Activated CD4-positive, alpha-beta T cell treated with anti-CD3 and anti-CD28 coated beads for 36 hours (primary cell): Measurements from ENCODE around the gene PNLIPRP2. TPM values are rescaled to one million over a fixed set of nuclear protein-coding genes. Genes with fewer than 3 reads are reported as not detected.

Experiments used
- ATAC-seq: fragments of 200-7000 bp; cut with Tn5 transposase; one replicate; pipeline ENCODE4 v1.10.0; 2021; ENCODE audit warnings: mild to moderate bottlenecking, moderate library complexity
- CTCF ChIA-PET: fragments of 350-600 bp; sonication (Branson Sonifier 250); formaldehyde crosslinking; loops from one replicate; lab custom pipeline; 2021; ENCODE audit warnings: antibody characterized with exemption; lab: Charles Lee
- POLR2A ChIA-PET: fragments of 350-600 bp; sonication (Branson Sonifier 250); formaldehyde crosslinking; loops from one replicate; lab custom pipeline; 2021; ENCODE audit warnings: antibody characterized with exemption, inconsistent platforms; lab: Charles Lee
- DNase-seq: peaks from one replicate; pipeline ENCODE4 v3.0.0-alpha.2; 2020
- H3K27ac Mint-ChIP-seq: one replicate; pipeline ENCODE4 v1.8.0; 2021; ENCODE audit warnings: mixed read lengths
- H3K27me3 Mint-ChIP-seq: one replicate; pipeline ENCODE4 v1.8.0; 2021; ENCODE audit warnings: mixed read lengths
- H3K36me3 Mint-ChIP-seq: one replicate; pipeline ENCODE4 v1.8.0; 2021; ENCODE audit warnings: low read depth, mixed read lengths
- H3K4me1 Mint-ChIP-seq: one replicate; pipeline ENCODE4 v1.8.0; 2021; ENCODE audit warnings: mixed read lengths
- H3K4me3 Mint-ChIP-seq: one replicate; pipeline ENCODE4 v1.8.0; 2021; ENCODE audit warnings: mild to moderate bottlenecking, moderate library complexity, mixed read lengths
- H3K9me3 Mint-ChIP-seq: one replicate; pipeline ENCODE4 v1.8.0; 2021; ENCODE audit warnings: low read depth, mixed read lengths
- intact Hi-C, 2 experiments: fragments of 100-400 bp; cut with DNase I in 1 of 2; cut with micrococcal nuclease in 1 of 2; formaldehyde crosslinking; loops; one replicate each; pipeline versions ENCODE4 v1.14.2 to v1.15.1; 2022 to 2024; cut with DNase I, micrococcal nuclease
- total RNA-seq, 2 experiments: library from RNA; stranded (reverse); gene quantifications; one replicate each; pipeline ENCODE4 v1.2.3, GENCODE V29; 2021

PNLIPRP2 gene
- total RNA-seq, 2 experiments from 2014 or later, result not detected

DNA sequence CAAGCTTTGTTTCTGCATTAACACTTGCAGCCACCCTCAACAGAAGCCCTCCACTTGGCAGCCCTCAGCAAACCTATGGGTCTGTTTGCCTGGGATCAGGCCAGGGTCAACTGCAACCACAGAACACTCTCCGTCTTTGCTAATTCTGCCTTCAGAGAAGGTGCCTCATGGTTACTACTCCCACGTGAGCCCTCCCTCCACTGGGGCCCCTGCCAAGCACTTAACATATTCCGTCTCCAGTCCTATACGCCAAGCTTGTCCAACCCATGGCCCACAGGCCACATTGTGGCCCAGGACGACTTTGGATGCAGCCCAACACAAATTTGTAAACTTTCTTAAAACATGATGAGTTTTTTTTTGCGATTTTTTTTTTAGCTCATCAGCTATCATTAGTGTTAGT, 66.9 kb downstream of the PNLIPRP2 start:
- peaks cover 24% of the 10 kb centered on the region for H3K27me3 Mint-ChIP-seq
- no peak overlapping the region for H3K4me3 Mint-ChIP-seq
- no peaks in the 10 kb centered on the region for H3K36me3 Mint-ChIP-seq
- no peak overlapping the region for H3K27ac Mint-ChIP-seq
- DNase-seq, result no peak
- ATAC-seq, result no peak
- intact Hi-C loops, result no loop called here
- ChIA-PET POLR2A (no interaction called here), CTCF (interaction anchor here (0.8 to 1.5 kb wide), 2 partner anchors 82 to 100 kb away, joined by 3 to 5 read pairs; no protein-coding TSS in a partner anchor)
- no peaks in the 10 kb centered on the region for H3K4me1 Mint-ChIP-seq
- H3K9me3 Mint-ChIP-seq, result no peaks in the 10 kb centered on the region

DNA sequence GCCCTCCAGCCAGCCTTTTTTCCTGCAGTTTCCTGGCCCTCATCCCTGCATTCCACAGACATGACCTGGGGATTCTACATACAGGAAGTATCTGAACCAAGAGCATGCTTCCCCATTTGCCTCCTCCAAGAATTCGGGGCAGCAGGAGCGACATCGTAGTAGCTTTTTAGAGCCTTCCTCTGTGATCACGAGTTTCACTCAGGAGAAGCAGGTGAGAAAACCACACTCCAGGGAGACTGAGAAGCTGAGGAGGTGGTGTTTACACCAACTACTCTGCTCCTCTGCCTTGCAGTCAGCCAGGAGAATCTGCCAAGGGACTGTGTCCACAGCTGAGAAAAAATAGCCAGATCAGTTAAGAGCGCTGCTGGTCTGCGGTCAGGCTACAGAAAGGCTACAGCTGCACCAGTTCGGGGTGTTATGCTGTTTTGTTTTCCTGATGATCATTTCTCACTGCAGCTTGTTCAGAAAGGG, 67.5 kb downstream of the PNLIPRP2 start:
- Mint-ChIP-seq H3K4me1 (no peaks in the 10 kb centered on the region), H3K27ac (no peak overlapping the region), H3K36me3 (no peaks in the 10 kb centered on the region), H3K27me3 (peaks cover 27% of the 10 kb centered on the region), H3K4me3 (no peak overlapping the region), H3K9me3 (no peaks in the 10 kb centered on the region)
- intact Hi-C loops, result no loop called here
- ChIA-PET POLR2A (no interaction called here), CTCF (interaction anchor here (1.5 kb wide), 1 partner anchor 100 kb away, joined by 5 read pairs; no protein-coding TSS in a partner anchor)
- ATAC-seq (no peak), DNase-seq (no peak)

DNA sequence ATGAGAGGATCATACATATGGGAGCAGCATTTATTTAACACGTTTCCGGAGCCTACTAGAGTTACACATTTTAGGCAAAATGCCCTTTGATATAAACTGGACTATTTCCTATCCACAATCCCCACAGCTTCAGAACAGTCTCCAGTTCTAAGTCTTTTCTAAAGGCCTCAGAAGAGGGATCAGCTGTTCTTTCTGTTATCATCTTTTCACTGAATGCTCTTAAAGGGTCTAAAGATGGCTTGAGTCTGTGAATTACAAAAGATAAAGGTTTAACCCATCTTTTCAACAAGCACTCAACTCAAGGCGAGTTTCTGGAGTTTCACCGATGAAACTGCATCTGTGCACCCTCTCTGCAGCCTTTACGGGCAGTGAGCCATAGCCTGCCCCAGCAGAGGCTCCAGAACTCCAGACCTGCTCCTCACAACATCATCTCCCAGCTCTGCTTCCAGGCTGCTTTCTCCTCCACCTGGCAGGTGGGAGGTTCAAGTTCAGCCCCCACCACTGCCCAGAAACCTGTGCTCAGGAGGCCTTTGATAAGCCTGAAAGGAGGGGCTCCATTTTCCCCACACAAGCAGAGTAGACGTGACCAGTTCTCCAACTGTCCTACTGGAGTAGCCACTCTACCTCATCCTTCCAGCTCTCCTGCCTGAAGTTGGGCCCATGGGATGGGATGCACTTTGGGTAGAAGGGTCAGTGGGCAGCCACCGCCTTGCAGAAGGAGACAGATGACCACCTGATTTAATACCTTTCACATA, 68.2 kb downstream of the PNLIPRP2 start:
- intact Hi-C loops, result no loop called here
- no peaks in the 10 kb centered on the region for H3K9me3 Mint-ChIP-seq
- H3K27me3 Mint-ChIP-seq, result peaks cover 29% of the 10 kb centered on the region
- ATAC-seq, result no peak
- DNase-seq, result no peak
- no peaks in the 10 kb centered on the region for H3K36me3 Mint-ChIP-seq
- POLR2A ChIA-PET, result no interaction called here
- H3K4me3 Mint-ChIP-seq, result no peak overlapping the region
- CTCF ChIA-PET, result interaction anchor here (0.6 to 1.5 kb wide), 2 partner anchors 96 to 99 kb away, joined by 3 to 5 read pairs; no protein-coding TSS in a partner anchor
- no peak overlapping the region for H3K27ac Mint-ChIP-seq
- no peaks in the 10 kb centered on the region for H3K4me1 Mint-ChIP-seq

DNA sequence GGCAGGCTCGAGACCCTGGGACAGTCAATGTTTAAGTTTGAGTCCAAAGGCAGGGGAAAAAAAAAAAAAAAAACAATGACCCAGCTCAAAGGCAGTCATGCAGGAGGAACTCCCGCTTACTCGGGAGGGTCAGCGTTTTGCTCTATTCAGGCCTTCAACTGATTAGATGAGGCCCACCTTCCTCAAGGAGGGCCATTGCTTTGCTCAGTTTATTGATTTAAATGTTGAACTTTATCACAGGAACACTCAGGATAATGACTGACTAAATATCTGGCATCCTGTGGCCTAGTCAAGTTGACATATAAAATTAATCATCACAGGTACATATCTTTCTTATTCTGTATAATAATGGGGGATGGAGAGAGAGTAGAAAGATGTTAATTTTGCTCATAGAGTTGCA, 69.0 kb downstream of the PNLIPRP2 start:
- POLR2A ChIA-PET, result no interaction called here
- no peaks in the 10 kb centered on the region for H3K36me3 Mint-ChIP-seq
- DNase-seq (no peak), ATAC-seq (no peak)
- no peaks in the 10 kb centered on the region for H3K4me1 Mint-ChIP-seq
- CTCF ChIA-PET, result no interaction called here
- no peak overlapping the region for H3K4me3 Mint-ChIP-seq
- intact Hi-C loops, result no loop called here
- H3K9me3 Mint-ChIP-seq, result no peaks in the 10 kb centered on the region
- no peak overlapping the region for H3K27ac Mint-ChIP-seq
- peaks cover 32% of the 10 kb centered on the region for H3K27me3 Mint-ChIP-seq

DNA sequence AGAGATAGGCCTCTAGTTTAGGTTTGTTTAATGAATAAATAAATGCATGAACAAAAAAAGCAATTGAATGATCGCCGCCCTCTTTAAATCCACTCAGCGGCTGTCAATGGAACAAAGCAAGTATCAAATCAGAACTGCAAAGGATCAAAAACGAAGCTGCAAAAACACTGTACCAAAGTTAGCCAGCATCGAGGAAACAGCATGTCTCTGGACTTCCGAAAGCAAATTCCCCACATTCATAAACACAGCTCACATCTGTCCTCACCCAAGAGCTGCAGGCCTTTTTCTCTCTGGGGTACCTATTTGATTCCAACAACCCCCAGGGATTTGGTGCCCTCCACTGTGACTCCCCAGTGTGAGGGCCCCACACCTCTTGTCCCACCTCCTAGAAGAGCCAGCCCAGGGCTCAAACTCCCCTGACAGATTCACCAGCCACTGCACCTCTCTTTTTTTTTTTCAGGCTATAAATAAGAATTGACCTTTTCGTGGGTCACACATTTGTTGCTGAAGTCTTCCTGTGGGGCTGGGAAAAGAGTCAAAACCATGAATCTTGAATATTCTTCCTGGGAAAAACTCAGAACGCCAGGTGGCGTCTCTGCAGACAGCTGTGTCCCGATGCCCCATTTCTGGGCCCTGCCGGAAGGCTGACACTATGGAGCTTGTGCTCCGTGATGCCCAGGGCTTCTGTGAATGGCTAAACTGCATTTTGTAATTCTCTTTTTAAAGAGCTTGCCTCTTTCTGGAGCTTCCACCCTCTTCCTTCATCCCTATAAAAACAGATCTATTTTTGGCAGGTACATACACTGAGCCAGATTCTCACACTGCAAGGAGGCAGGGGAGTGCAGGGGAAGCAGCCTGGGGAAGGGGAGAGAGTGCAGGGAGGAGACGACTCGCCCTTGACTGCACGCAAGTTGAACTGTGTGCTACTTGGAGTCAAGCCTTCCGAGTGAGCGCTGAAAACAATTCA, 69.9 kb downstream of the PNLIPRP2 start:
- Mint-ChIP-seq H3K4me3 (no peak overlapping the region), H3K4me1 (no peaks in the 10 kb centered on the region), H3K27me3 (peaks cover 37% of the 10 kb centered on the region), H3K9me3 (no peaks in the 10 kb centered on the region), H3K36me3 (no peaks in the 10 kb centered on the region), H3K27ac (no peak overlapping the region)
- CTCF ChIA-PET, result interaction anchor here (0.5 to 1.9 kb wide), 2 partner anchors 9 to 98 kb away, joined by 4 to 6 read pairs; no protein-coding TSS in a partner anchor
- DNase-seq (no peak), ATAC-seq (no peak)
- intact Hi-C loops, result no loop called here
- POLR2A ChIA-PET, result no interaction called here

DNA sequence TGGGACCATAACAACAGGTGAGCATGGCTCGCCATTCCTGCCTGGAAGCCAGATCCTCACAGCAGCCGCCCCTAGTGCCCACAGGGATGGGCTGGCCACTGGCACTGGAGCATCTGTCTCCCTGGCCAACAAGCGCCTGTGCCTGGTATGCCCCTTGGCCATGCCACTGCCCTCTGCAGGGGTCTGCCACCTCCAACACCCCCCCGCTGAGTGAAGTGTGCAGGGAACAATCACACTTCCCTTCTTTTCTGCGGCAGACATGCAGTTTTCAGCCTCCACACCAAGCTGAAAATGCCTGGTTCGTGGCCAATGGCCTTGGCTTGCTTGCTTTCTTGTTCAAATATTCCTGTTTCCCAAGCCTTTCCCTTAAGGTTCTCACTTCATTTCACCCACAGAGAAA, 70.9 kb downstream of the PNLIPRP2 start:
- Mint-ChIP-seq H3K36me3 (no peaks in the 10 kb centered on the region), H3K27me3 (peaks cover 37% of the 10 kb centered on the region), H3K27ac (no peak overlapping the region), H3K9me3 (no peaks in the 10 kb centered on the region), H3K4me1 (no peaks in the 10 kb centered on the region), H3K4me3 (no peak overlapping the region)
- DNase-seq (no peak), ATAC-seq (no peak)
- intact Hi-C loops, result no loop called here
- ChIA-PET POLR2A (no interaction called here), CTCF (interaction anchor here (1.9 kb wide), 1 partner anchor 10 kb away, joined by 6 read pairs; no protein-coding TSS in a partner anchor)

DNA sequence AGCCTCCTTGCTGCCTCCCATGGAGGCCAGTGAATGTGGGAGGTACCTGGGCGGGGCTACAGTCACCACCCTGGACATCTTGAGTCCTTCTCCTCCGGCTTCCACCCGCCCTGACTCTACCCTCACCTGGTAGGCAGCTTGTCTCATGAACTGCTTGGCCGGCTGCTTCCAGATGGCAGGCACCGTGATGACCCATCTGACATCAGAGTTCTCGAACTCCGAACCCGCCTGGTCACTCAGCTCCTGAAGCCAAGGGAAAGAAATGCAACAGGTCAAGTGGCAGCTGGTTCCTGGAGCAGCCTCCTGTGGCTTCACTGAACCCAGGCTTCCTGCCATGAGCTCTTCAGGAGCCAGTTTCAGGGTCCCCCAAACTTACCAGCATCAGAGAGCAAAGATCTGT, 71.5 kb downstream of the PNLIPRP2 start:
- ChIA-PET CTCF (interaction anchor here (0.7 to 1.9 kb wide), 3 partner anchors 10 to 96 kb away, joined by 3 to 6 read pairs (median 3); no protein-coding TSS in a partner anchor), POLR2A (no interaction called here)
- Mint-ChIP-seq H3K4me1 (no peaks in the 10 kb centered on the region), H3K27ac (no peak overlapping the region), H3K9me3 (no peaks in the 10 kb centered on the region), H3K4me3 (no peak overlapping the region), H3K36me3 (no peaks in the 10 kb centered on the region), H3K27me3 (peaks cover 42% of the 10 kb centered on the region)
- ATAC-seq (no peak), DNase-seq (no peak)
- intact Hi-C loops, result no loop called here

DNA sequence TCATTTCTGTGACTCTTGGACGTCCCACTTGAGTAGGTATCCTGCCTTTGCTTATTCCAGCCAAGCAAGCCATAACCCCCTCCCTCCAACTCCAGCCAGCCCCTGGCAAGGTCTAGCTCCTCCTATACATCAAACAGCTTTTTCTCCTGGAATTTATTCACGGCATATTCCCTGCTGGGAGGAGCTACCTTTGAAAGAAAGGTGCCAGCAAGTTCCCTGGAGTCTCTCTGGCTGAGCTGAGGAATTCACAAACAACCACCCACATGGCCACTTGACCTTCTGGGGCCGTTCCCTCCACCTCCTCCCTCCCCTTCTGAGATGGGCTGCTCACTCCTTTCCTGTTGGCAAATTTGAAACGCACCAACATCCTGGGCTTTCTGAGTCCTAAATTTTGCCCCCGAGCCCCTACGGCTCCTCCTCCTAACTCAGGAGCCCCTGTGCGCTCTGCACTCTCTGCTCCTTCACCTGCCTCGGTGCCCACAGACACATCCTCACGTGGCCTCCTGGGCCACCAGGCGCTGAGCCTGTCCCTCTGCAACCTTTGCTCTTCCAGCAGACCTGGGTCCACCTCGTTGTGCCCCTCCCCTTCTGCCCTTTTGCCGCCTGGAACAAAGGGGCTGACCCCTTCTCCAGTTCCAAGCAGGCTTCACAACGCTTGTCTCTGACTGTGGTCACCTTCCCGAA, 73.6 kb downstream of the PNLIPRP2 start:
- H3K4me3 Mint-ChIP-seq, result no peak overlapping the region
- CTCF ChIA-PET, result no interaction called here

More for the DNA sequence above, 73.6 kb downstream of the PNLIPRP2 start:
- intact Hi-C loops, result no loop called here
- H3K27ac Mint-ChIP-seq, result no peak overlapping the region
- DNase-seq (no peak), ATAC-seq (no peak)
- no peaks in the 10 kb centered on the region for H3K9me3 Mint-ChIP-seq
- H3K36me3 Mint-ChIP-seq, result no peaks in the 10 kb centered on the region
- H3K4me1 Mint-ChIP-seq, result no peaks in the 10 kb centered on the region
- POLR2A ChIA-PET, result no interaction called here
- peaks cover 40% of the 10 kb centered on the region for H3K27me3 Mint-ChIP-seq

Other genes with a start within 250 kb of the PNLIPRP2 start
- not detected for gene PNLIPRP3, start 193.1 kb upstream of the PNLIPRP2 start, total RNA-seq
- gene PNLIP, start 75.0 kb upstream of the PNLIPRP2 start, total RNA-seq, result not detected
- not detected for gene PNLIPRP1, start 30.0 kb upstream of the PNLIPRP2 start, total RNA-seq
- under 1 TPM; 0.41 to 0.74 TPM for gene HSPA12A, start 121.6 kb downstream of the PNLIPRP2 start, total RNA-seq
- gene ENO4, start 228.5 kb downstream of the PNLIPRP2 start, total RNA-seq, result not detected